ENCODE data around the gene GTPBP4. TPM values are rescaled to one million over a fixed set of nuclear protein-coding genes. Genes with fewer than 3 reads are reported as not detected.

The GTPBP4 gene
- total and polyA plus RNA-seq, 9 of the 15 experiments (the other 6 are each of a cell fraction or from before 2014, with no cell fraction given): 79.0 to 155 (median 128) TPM

GRCh38 chr10:1048732-1049424, 60.6 kb downstream of the GTPBP4 start, which contains the start of gene IDI1 (continued):
- TF ChIP-seq ARID4B (CRISPR knock-in tag; IDR thresholded peaks at IDR 0.05) (peak; percentile 38), TEAD2 (tag; IDR thresholded peaks at IDR 0.05) (no peak), RFX5 (IDR thresholded peaks at IDR 0.05; ENCODE audit: low read depth, low read length) (peak; percentile 52; the same call in 1 of the 2 replicates), MCM7 (IDR thresholded peaks at IDR 0.05) (no peak), ATF7 (IDR thresholded peaks at IDR 0.05) (peak; percentile 91), ZC3H4 (CRISPR knock-in tag; IDR thresholded peaks at IDR 0.05; ENCODE audit: borderline replicate concordance) (no peak), GTF2B (IDR thresholded peaks at IDR 0.05; ENCODE audit: extremely low read depth, insufficient read length) (no peak), NKRF (IDR thresholded peaks at IDR 0.05; ENCODE audit: borderline replicate concordance) (peak; percentile 79; the same call in 1 of the 2 replicates), FOXK1 (CRISPR knock-in tag; IDR thresholded peaks at IDR 0.05; ENCODE audit: borderline replicate concordance) (no peak), NELFE (IDR thresholded peaks at IDR 0.05; ENCODE audit: insufficient read depth, insufficient read length) (no peak)
- TF ChIP-seq, protein P1, sequence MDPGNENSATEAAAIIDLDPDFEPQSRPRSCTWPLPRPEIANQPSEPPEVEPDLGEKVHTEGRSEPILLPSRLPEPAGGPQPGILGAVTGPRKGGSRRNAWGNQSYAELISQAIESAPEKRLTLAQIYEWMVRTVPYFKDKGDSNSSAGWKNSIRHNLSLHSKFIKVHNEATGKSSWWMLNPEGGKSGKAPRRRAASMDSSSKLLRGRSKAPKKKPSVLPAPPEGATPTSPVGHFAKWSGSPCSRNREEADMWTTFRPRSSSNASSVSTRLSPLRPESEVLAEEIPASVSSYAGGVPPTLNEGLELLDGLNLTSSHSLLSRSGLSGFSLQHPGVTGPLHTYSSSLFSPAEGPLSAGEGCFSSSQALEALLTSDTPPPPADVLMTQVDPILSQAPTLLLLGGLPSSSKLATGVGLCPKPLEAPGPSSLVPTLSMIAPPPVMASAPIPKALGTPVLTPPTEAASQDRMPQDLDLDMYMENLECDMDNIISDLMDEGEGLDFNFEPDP (CRISPR knock-in tag; IDR thresholded peaks at IDR 0.05): no peak
- TF ChIP-seq, protein P2, sequence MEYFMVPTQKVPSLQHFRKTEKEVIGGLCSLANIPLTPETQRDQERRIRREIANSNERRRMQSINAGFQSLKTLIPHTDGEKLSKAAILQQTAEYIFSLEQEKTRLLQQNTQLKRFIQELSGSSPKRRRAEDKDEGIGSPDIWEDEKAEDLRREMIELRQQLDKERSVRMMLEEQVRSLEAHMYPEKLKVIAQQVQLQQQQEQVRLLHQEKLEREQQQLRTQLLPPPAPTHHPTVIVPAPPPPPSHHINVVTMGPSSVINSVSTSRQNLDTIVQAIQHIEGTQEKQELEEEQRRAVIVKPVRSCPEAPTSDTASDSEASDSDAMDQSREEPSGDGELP (CRISPR knock-in tag; IDR thresholded peaks at IDR 0.05; ENCODE audit: borderline replicate concordance): peak; percentile 71
- TF ChIP-seq, protein P3, sequence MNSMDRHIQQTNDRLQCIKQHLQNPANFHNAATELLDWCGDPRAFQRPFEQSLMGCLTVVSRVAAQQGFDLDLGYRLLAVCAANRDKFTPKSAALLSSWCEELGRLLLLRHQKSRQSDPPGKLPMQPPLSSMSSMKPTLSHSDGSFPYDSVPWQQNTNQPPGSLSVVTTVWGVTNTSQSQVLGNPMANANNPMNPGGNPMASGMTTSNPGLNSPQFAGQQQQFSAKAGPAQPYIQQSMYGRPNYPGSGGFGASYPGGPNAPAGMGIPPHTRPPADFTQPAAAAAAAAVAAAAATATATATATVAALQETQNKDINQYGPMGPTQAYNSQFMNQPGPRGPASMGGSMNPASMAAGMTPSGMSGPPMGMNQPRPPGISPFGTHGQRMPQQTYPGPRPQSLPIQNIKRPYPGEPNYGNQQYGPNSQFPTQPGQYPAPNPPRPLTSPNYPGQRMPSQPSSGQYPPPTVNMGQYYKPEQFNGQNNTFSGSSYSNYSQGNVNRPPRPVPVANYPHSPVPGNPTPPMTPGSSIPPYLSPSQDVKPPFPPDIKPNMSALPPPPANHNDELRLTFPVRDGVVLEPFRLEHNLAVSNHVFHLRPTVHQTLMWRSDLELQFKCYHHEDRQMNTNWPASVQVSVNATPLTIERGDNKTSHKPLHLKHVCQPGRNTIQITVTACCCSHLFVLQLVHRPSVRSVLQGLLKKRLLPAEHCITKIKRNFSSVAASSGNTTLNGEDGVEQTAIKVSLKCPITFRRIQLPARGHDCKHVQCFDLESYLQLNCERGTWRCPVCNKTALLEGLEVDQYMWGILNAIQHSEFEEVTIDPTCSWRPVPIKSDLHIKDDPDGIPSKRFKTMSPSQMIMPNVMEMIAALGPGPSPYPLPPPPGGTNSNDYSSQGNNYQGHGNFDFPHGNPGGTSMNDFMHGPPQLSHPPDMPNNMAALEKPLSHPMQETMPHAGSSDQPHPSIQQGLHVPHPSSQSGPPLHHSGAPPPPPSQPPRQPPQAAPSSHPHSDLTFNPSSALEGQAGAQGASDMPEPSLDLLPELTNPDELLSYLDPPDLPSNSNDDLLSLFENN (IDR thresholded peaks at IDR 0.05; ENCODE audit: low read depth in 2 of 2, low read length in 2 of 2): no peak

Data from K562 (cell line).